Cardiac fibroblast (primary cell): ENCODE data around the gene ZNF592.
A peak's percentile ranks its signal among the peaks of the same experiment; 100 is the strongest.

Source experiments
- DNase-seq, 2 donors: peaks; one replicate each; pipeline versions ENCODE4 v3.0.0 to v3.0.0-alpha.2; 2010; ENCODE audit warnings: low read depth in 2 of 2
- H3K4me3 ChIP-seq, 2 donors: replicated peaks in 1 of 2; 1 replicate in 1 of 2; 2 replicates in 1 of 2; pipeline ENCODE4 v1.5.1; 2011; ENCODE audit warnings: low read depth in 2 of 2, low read length in 2 of 2, mild to moderate bottlenecking in 2 of 2, moderate library complexity in 1 of 2
- CTCF ChIP-seq: IDR thresholded peaks from one replicate; pipeline ENCODE4 v1.5.1; 2011; ENCODE audit warnings: low read depth, mild to moderate bottlenecking, low read length, inconsistent platforms

The ZNF592 gene

DNA sequence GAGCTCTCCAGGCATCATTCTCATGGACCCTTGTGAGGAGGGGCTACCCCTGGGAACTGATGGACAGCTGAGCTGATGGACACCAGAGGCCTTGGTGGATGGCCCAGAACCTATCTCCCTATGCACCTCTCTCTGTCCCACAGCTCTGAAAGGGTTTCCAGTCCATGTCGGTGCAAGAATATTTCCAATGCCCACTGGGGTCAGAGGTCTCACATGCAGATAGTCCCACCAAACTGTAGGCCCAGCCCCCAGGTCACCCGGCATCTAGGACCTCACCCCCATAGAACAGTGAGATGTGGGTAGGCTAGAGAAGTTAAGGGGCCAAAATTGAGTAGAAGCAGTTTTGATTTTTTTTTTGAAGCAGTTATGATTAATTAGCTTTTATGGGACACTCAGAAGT, 71.4 kb downstream of the ZNF592 start:
- no peak for DNase-seq
- no peak for TF ChIP-seq CTCF
- H3K4me3 ChIP-seq = no peak overlapping the region

DNA sequence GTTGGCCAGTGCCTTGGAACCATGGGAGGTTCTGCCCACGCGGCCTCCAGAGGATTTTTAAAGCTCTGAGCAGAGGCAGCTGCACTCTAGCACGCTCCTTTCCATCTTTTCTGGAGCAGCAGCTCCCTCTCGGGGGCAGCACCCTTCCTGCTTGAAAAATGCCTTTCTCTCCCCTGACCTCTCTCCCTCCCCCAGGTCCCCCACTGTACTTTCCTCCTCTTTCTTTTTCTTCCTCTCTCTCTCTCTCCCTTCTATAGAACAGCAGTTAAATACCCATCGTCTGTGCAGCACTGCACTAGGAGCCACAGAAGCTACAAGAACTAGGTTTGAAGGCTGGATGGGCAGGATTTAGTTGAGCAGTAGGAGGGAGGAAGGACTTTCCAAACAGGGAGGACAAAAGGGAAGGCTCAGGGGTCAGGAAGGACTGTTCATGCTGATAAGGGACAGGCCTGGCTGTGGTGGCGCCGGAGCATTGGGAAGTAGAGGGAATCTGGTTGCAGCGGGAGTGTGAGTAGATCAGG, 73.2 kb downstream of the ZNF592 start:
- peak; percentile 24 to 69 for DNase-seq
- TF ChIP-seq CTCF = peak; percentile 30
- no peak overlapping the region for H3K4me3 ChIP-seq

- DNase-seq = no peak
- no peak overlapping the region for H3K4me3 ChIP-seq
- no peak for TF ChIP-seq CTCF
Measured at GRCh38 chr15:84822653-84823281, 74.4 kb downstream of the ZNF592 start.

GRCh38 chr15:84823282-84823878, 75.0 kb downstream of the ZNF592 start:
- H3K4me3 ChIP-seq = no peak overlapping the region
- TF ChIP-seq CTCF = no peak
- DNase-seq = no peak

- H3K4me3 ChIP-seq = no peak overlapping the region
- no peak for TF ChIP-seq CTCF
- peak in 1 of 2 donors; percentile 86 for DNase-seq
Measured at GRCh38 chr15:84824260-84825007, 76.0 kb downstream of the ZNF592 start.

DNA sequence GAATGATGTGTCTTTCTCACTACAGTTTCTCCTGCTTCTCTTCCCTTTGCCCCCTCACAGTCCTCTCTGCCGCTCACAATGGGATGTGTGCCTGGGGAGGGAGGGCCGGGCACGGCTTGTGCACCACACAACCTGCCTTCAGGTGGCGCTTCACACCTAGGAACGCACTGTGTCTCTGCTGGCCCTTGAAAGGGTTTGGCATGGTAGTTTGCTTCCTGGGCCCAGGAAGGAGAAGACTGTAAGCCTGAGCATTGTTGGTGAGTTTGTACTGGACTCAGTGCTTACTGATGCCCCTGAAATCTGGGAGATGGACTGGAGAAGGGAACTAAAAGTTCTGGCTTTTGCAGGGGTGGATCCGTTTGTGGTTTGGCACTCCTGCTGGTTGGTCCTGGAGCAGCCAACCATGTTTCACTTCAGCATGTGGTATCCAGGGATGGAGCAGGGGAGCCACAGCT, 78.0 kb downstream of the ZNF592 start:
- TF ChIP-seq CTCF = peak; percentile 29
- H3K4me3 ChIP-seq = no peak overlapping the region
- peak; percentile 15 to 20 for DNase-seq
